HG02943 (cell line): ENCODE results near the gene TLDC2.
"Not testable (repeated sequence)": the region's sequence is repeated elsewhere in the genome, so short reads cannot be mapped to it uniquely, and the experiment has no call there.

ENCODE experiments used
- ATAC-seq: cut with Tn5 transposase; IDR thresholded peaks from one replicate; pipeline ENCODE4 v1.9.1; 2021; ENCODE audit warnings: mild to moderate bottlenecking, low read depth, moderate library complexity; ENCODE audit not compliant: unreplicated experiment

Gene TLDC2

GRCh38 chr20:36866681-36867495 is 9.1 kb upstream of the TLDC2 start:
- ATAC-seq, result no peak

- ATAC-seq, result no peak
Measured at GRCh38 chr20:36871640-36872570, 4.0 kb upstream of the TLDC2 start.

- ATAC-seq, result no peak
Measured at GRCh38 chr20:36872852-36873251, 3.1 kb upstream of the TLDC2 start.

GRCh38 chr20:36873498-36874189 is 2.3 kb upstream of the TLDC2 start:
- no peak for ATAC-seq

GRCh38 chr20:36875093-36875492 is 845 bp upstream of the TLDC2 start:
- ATAC-seq, result not testable (repeated sequence)

- no peak for ATAC-seq
Measured at GRCh38 chr20:36876473-36876833, 515 bp downstream of the TLDC2 start.

GRCh38 chr20:36878941-36879340 is 3.0 kb downstream of the TLDC2 start:
- ATAC-seq, result no peak

- no peak for ATAC-seq
Measured at GRCh38 chr20:36880741-36881250, 4.9 kb downstream of the TLDC2 start.

GRCh38 chr20:36881331-36881730 is 5.4 kb downstream of the TLDC2 start:
- no peak for ATAC-seq

- ATAC-seq, result no peak
Measured at GRCh38 chr20:36881888-36882287, 6.0 kb downstream of the TLDC2 start.

- no peak for ATAC-seq
Measured at GRCh38 chr20:36883977-36884535, 8.1 kb downstream of the TLDC2 start.

GRCh38 chr20:36885356-36885755 is 9.4 kb downstream of the TLDC2 start:
- no peak for ATAC-seq

- ATAC-seq, result no peak
Measured at GRCh38 chr20:36886859-36887751, 11.2 kb downstream of the TLDC2 start.

- no peak for ATAC-seq
Measured at GRCh38 chr20:36887752-36888090, 11.8 kb downstream of the TLDC2 start.

GRCh38 chr20:36888880-36889516 is 13.1 kb downstream of the TLDC2 start:
- ATAC-seq, result no peak

GRCh38 chr20:36890586-36890985 is 14.6 kb downstream of the TLDC2 start:
- ATAC-seq, result no peak

- ATAC-seq, result no peak
Measured at GRCh38 chr20:36891211-36891610, 15.3 kb downstream of the TLDC2 start.

- ATAC-seq, result no peak
Measured at GRCh38 chr20:36893801-36894200, 17.9 kb downstream of the TLDC2 start.

- no peak for ATAC-seq
Measured at GRCh38 chr20:36895036-36895435, 19.1 kb downstream of the TLDC2 start.
